Activated CD8-positive, alpha-beta memory T cell treated with anti-CD3 and anti-CD28 coated beads for 24 hours (primary cell): ENCODE measurements around the gene MAGI1.

Experiments used
- DNase-seq: peaks from one replicate; pipeline ENCODE4 v3.0.0-alpha.2; 2020

MAGI1 gene

DNA sequence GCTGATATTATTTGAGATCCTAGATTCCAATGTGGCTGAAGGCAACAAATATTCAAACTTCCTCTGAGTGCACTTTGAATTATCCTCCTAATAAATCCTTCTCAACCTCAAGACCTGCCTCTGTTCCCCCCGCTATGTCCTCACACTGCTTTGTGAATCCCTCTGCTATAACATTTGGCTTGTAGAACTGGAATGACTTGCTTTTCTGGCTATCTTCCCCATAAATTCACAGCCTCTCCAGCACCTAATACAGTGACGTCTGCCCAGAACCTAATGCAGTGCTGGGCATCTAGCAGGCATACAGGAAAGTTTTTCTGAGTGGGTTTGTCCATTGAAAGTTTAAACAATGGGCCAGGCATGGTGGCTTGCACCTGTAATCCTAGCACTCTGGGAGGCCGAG lies 707.0 kb downstream of the MAGI1 start:
- no peak for DNase-seq

DNA sequence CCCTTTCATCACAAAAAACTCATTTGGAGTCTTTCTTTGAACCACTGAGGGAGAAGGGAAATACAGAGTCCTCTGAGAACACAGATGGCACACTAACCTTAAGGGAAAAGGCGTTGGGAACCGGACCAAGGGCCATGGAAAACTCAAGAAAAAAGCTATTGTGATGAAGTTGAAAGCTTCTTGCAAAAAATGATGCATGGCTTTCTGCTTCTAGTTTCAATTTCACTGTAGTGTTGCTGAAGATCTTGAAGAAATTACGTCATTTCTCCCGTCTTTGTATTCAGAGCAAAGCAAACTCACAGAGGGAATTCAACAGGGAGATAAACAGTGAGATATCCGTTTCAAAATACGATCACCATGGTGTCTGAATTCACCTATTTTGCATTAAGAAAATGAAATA lies 708.6 kb downstream of the MAGI1 start:
- DNase-seq: no peak

DNA sequence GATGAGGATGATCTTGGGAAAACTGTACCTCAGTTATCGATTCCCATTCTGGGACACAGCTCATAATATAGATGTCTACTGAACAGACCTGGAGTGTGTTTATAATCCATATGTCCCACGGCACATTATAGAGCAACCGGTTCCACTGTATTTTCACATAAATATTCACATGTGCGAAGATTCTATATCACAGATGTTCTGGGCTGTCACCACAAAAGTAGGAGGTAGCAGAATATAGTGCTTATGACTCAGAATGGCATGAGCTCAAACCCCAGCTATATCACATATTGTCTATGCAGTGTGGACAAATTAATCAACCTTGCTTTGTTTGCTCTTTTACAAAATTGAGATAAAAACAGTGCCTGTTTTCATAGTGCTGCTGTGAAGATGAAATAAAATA lies 710.6 kb downstream of the MAGI1 start:
- no peak for DNase-seq

DNA sequence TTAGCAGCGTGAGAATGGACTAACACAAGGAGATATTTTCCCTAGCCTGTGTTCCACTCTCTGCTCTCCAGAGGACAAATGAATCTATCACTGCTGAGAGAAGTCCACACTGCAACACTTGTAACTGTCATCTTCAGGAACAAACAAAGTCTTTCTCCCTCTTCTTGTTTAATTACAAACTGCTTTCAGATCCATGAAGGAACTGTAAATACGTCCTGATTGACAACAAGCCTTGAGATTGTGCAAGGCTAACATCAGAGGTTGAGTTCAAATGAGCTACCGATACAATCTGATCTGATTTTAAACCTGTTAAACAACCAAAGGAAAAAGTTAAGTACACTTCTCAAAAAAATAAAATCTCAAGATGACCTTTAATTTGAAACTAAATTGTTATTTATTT lies 712.1 kb downstream of the MAGI1 start:
- no peak for DNase-seq

DNA sequence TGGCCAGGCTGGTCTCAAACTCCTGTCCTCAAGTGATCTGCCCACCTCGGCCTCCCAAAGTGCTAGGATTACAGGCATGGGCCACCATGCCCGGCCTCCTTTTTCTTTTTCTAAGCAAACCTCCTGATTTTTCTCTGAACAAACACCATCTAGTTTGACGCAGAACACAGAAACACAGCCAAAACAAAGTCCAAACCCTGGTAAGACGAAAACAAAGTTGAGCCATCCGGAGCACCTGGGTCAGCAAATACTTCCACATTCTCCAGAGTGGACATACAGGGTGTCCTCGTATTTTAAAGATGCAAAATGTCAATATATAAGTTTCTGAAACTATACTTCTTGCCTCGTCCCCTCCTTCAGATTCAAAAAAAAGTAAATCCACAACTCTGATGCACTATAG lies 715.8 kb downstream of the MAGI1 start:
- DNase-seq: no peak

DNA sequence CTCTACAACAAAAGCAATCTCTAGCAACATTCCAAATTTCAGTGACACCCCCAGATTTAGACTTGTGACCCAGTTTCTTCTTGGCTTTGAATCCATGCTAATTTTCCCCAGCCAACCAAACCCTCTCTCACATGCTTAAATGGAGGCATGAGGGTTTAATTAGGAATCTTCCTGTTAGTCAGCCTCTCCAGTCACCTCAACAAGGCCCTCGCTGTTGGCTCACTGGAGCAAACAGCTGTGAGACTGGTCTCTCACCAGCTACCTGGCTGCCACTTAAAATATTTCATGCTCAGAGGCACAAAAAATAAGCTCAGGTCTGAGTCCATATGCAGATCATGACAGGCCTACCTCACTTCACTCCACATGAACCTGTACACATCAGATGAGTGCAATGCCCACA lies 720.5 kb downstream of the MAGI1 start:
- no peak for DNase-seq

DNA sequence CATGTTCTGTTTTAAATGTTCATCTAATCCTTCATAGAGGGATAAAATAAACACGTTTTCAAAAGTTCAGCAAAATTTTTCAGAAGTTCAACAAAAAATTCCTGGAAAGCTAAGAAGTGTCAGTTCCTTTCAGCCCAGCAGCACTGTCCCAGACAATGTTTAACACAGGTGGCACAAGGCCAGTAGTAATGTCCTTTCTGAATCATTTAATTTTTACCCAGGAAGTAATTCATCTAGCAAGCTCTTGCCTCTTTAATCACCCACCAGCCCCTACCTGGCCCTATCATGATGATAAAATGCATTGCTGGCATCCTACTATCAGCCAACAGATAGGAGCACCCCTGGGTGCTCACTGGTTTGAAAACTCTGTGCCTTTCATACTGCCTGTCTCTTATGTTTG lies 723.8 kb downstream of the MAGI1 start:
- no peak for DNase-seq

DNA sequence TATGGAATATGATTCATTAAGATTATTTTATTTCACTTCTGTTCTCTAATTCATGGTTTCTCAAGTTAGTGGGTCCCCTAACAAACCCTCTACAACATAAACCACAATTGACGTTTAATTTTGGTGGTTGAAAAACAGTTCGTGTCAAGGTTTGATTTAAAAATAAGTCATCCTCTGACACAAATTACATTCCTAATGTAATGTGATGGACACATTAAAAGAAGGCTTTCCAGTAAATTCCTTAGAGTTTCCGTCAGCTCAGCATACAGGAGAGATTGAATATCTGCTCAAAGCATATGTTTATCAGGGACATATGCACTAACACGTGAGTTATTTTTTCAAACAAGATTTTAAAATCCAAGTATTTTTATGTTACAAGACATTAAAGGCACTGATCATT lies 724.4 kb downstream of the MAGI1 start:
- DNase-seq: no peak

DNA sequence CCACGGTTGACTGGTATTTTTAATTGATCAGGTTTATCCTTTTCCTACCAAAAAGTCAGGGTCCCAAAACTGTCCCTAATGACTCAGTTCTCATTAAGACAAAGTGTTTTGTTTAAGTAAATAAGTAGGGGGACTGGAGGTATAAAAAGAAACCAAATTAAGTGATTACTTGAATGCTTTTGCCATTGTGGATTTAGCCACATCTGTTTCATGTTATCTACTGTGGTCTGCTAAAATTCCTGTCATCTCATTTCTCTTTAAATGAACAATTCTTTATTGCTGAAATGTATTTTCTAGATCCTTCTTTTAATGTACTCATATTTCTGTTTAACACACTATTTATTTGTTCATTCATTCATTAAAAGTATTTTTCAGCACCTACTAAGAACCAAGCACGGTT lies 725.1 kb downstream of the MAGI1 start:
- DNase-seq: no peak

DNA sequence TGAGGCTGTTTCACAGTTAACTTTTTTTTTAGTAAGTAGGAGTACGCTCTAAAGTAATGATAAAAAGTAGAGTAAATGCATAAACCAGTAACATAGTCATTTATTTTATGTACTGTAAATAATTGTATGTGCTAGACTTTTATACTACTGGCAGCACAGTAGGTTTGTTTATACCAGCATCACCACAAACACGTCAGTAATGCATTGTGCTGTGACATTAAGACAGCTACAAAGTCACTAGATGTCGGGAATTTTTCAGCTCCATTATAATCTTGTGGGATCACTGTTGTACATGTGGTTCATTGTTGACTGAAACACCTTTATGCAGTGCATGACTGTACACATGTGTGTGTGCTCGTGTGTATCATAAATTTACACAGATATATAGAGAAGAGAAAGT lies 732.9 kb downstream of the MAGI1 start:
- DNase-seq: no peak
